Right kidney (tissue), 9 donors: ENCODE results near the gene CMKLR1.

ENCODE experiments used
- DNase-seq: peaks from one replicate; pipeline ENCODE4 v3.0.0-alpha.2; 2016
- long read RNA-seq, 8 donors: transcript quantifications; one replicate each; lab custom pipeline, GENCODE V29; 2026

The CMKLR1 gene, protein sequence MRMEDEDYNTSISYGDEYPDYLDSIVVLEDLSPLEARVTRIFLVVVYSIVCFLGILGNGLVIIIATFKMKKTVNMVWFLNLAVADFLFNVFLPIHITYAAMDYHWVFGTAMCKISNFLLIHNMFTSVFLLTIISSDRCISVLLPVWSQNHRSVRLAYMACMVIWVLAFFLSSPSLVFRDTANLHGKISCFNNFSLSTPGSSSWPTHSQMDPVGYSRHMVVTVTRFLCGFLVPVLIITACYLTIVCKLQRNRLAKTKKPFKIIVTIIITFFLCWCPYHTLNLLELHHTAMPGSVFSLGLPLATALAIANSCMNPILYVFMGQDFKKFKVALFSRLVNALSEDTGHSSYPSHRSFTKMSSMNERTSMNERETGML
- long read RNA-seq, donor 1, partial matches to known transcripts: 0 of 1 reads
- long read RNA-seq, donor 1, other reads (novel, unspliced or antisense): 0 of 1 reads
- long read RNA-seq, donor 2, partial matches to known transcripts: 0 of 1 reads
- long read RNA-seq, donor 2, other reads (novel, unspliced or antisense): 0 of 1 reads
- long read RNA-seq, donor 3, full-length matches to known transcripts: 1 of 1 reads
- long read RNA-seq, donor 3, partial matches to known transcripts: 0 of 1 reads
- long read RNA-seq, donor 3, other reads (novel, unspliced or antisense): 0 of 1 reads
- long read RNA-seq, donor 4, partial matches to known transcripts: 0 of 1 reads
- long read RNA-seq, donor 4, other reads (novel, unspliced or antisense): 0 of 1 reads
- long read RNA-seq, donor 5, partial matches to known transcripts: 0 of 1 reads
- long read RNA-seq, donor 5, other reads (novel, unspliced or antisense): 0 of 1 reads
- long read RNA-seq, donor 6, partial matches to known transcripts: 0 of 1 reads
- long read RNA-seq, donor 6, other reads (novel, unspliced or antisense): 0 of 1 reads
- long read RNA-seq, donor 7: 0 reads
- long read RNA-seq, donor 8: 0 reads

DNA sequence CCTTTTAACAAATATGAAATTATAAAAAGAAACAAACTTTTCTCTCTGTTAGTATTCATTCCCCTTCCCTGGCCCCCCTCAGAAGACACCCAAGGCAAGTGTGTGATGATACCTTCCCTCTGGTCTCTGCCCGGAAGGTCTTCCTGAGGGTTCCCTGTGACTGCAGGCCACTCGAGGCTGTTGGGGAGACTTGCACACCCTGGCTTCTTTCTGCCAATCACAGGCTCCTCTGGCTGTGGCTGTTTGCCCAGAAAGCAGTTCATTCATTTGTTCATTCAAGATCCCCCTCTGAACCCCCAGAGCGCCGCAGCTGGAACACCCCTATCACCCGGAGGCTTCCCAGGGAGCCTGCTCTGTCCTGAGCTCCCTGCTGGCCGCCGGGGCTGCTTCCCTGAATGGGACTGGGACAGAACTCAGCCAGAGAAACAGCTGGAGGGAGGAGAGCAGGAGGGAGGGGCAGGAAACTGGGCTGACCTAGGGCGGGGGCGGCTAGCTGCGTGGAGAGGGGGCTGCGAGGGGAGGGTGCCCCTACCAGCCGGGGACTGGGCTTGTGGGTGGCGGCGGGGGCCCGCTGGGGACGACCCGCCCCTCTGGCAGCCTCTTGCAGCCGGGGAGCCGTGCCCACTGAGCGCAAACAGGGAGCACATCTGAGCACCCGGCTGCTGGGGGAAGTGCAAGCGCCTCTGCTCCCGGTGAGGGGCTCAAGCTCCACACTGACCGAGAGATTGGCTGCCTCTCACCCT lies at the start of gene CMKLR1:
Gene CMKLR1 (minus strand): TSS at position 397 of the 743 bp plus-strand sequence. CDS start 45,720 bp downstream, outside the sequence.
- DNase-seq: no peak

DNA sequence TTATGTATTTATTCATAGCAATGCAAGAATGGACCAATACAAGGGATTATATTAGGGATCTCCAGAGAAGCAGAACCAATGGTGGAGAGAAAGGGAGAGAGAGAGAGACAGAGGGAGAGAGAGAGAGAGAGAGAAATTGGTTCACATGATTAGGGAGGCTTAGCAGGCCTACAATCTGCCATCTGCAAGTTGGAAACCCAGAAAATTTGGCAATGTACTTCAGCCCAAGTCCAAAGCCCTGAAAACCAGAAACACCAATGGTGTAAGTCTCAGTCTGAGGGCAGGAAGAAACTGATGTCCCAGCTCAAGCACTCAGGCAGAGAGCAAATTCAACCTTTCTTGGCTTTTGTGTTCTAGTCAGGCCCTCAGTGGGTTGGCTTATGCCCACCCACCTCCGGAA lies 48.7 kb upstream of the CMKLR1 start:
- no peak for DNase-seq

DNA sequence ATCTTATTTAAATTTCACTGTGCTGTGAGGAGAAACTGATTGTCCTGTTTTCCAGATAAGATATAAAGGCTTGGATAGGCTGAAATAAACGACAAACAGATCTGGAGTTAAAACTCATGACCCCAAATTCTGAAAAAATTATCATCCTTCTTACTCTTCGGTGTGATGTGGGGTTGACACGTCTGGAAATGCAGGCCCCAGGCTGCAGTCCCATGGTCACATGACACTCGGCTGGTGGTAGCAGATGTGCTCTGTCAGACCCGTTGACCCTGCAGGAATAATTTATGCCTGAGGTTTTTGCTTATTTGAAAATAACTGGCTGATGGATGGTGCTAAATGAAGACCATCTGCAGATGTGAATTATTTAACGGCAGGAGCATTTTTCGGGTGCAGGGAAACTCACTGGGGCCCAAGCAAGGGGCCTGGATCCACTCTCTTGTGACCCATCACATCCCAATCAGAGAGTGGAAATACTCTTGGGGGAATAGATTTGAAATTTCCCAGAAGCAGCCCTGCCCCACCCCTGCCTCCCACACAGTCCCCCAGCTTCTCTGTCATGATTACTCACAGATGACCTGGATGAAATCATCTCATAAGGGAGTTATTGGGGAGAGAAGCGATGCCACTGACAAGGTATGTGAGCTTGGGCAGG lies 47.7 kb upstream of the CMKLR1 start:
- DNase-seq: no peak

DNA sequence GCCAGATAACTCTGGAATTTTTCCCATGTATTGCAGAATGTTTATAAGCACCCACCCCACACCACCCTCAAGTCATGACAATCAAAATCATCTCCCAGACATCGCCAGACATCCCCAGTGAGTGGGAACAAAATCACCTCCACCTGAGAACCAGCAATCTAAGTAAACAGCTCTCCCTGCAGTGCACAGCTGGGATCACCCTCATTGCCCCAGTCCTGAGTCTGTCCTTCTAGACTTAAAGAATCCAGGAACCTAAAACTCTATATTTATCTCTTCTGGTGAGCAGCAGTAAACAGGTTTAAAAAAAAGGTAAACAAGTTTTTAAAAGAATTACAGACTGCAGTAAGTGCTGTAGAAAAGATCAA lies 43.3 kb upstream of the CMKLR1 start:
- no peak for DNase-seq

DNA sequence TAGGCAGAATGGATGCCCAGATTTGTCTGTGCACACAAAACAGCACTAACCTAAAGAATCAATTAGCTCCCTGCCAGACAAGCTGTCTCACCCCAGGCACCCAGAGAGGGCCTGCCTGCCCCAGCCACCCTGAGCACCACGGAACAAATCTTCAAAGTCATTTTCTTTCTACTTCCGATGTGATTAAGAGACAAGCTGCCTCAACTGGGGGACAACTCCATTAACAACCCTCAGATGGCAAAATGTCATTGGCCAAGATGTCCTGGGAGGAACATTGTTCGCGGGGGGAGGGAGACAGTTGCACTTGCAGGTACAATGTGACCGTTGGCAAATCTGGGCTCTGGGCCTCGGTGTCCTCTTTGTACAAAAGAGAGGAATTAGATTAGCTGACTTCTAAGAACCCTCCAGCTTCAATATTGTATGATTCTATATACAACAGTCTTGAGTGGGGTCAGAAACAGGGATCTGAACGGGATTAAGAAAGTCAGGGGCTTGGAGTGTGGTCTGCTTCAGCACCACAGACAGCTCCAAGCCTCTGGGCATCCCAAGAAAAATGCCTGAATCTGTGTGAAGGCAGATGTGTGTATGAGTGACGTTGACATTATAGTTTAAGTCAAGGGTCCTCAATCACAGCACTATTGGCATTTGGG lies 42.8 kb upstream of the CMKLR1 start:
- DNase-seq: no peak

DNA sequence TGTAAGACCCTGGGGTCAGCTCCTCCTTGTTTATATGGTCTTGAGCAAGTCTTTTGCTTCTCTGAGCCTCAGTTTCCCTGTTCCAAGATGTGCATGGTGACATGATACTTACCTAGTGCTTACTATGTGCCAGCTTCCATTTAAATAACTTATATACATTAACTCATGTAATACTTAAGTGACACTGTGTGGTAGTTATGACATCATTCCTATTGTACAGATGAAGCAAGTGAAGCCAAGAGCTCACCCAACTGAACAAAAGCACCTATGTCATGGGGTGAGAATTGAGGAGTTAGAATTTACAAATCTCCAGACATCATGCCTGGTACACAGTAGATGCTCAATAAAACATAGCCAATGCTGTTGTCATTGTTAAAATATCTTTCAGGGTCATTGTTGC lies 41.3 kb upstream of the CMKLR1 start:
- DNase-seq: no peak

DNA sequence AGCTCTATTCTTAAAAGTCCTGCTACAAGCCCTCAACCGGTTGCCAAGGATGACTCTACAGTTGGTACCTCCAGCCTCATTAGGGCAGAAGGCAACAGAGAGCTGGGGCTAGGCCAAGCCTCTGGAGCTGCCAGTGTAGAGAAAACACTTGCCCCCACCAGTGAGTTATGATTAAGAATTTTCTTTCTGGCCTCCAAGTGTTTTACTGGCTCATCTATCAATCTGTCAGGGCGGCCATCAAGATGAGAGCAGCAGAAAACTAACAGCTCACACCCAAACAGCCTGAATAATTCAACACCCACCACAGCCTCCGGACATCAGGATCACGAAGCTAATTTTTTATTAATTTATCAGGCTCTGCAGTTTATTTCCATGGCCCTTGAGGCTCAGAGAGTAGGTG lies 40.7 kb upstream of the CMKLR1 start:
- DNase-seq: no peak

DNA sequence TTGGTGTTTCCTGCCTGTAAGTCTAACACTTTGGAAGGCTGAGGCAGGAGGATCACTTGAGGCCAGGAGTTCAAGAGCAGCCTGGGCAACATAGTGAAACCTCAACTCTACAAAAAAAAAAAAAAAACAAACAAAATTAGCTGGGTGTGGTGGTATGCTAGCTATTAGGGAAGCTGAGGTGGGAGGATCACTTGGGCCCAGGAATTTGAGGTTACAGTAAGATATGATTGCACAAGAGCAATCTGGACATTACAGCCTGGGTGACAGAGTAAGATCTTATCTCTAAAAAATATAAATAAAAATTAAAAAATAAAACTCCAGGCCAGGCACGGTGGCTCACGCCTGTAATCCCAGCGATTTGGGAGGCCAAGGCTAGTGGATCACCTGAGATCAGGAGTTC lies 39.8 kb upstream of the CMKLR1 start:
- no peak for DNase-seq

DNA sequence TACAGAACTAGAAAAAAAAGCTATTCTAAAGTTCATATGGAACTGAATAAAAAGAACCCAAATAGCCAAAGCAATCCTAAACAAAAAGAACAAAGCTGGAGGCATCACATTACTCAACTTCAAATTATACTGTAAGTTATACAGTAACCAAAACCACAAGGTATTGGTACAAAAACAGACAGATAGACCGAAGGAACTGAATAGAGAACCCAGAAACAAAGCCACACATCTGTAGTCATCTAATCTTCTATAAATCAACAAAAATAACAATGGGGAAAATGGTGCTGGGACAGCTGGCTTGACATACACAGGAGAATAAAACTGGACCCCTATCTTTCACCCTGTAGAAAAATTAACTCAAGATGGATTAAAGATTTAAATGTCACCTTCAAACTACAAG lies 38.1 kb upstream of the CMKLR1 start:
- DNase-seq: no peak

DNA sequence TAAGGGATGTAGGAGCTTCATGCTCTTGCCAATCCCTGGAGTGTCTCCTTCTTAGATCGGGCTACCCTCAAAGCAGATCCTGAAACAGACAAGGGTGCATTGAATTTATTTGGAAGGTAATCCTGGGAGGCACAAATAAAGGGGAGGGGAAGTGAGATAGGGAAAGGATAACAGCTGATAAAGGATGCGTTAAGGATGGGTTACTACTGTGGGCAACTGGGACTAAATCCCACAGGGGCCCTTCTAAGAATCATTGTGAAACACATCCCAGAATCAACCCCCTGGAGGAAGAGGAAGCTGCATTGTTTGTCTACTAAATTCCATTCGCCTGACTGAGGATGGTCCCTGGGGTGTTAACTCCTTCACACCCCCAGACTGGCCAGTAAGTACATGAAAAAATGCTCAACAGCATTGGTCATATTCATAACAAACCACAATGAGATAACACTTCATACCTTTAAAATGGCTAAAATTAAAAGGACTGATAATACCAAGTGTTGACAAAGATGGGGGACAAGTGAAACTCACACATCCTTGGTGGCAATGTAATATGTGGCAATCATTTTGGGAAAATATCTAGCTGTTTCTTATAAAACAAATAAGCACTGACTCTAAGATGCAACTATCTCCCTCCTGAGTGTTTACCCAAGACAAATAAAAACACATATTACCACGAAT lies 37.0 kb upstream of the CMKLR1 start:
- no peak for DNase-seq

DNA sequence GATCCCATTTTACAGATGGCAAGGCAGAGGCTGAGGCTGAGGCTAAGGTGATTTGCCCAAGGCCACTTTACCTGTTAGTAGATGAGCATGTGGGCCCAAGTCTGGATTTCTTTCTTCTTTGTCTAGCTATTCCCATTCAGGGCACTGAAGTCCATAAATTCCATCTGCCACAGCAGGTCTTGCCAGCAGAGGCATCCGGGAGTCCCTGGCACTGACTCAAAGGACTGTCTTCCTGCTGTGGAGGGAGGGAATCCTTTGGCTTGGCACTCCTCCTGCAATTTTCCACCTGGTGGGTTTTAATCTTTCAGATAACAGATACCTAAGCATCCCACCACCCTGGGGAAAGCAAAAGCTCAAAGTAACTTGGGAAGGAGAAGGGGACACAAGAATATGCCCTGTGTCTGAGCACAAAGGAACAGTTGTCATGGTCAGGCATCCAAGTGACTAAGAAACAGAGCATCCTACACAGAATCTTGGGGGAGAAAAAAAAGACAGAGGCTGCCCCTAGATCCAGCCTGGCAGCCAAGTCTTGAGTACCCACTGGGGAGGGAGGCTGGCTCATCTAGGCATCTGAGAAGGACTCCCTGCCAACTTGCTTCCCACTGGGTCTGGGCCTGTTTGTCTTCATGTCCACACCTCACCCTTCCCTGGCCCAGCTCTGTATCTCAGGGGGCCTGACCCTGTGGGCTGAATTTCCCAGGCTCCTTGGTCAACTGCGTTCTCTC lies 35.6 kb upstream of the CMKLR1 start:
- DNase-seq: no peak

DNA sequence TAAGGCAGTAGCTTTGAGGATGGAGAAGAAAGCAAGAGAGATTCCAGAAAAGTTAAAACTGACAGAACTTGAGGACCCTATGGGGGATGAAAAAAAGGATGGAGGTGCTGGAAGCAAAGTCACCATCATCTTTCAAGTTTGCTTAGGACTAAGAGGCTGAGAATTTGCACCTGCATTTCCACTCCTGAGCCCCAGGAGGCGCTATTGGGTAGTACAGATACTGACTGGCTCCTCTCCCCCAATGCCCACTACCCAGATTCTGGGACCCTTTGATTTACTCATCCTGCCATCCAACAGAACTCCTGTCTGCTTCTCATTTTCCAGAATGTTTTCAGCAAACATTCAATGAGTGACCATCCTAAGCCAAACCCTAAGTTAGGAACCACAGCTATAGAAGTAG lies 34.0 kb upstream of the CMKLR1 start:
- DNase-seq: no peak

DNA sequence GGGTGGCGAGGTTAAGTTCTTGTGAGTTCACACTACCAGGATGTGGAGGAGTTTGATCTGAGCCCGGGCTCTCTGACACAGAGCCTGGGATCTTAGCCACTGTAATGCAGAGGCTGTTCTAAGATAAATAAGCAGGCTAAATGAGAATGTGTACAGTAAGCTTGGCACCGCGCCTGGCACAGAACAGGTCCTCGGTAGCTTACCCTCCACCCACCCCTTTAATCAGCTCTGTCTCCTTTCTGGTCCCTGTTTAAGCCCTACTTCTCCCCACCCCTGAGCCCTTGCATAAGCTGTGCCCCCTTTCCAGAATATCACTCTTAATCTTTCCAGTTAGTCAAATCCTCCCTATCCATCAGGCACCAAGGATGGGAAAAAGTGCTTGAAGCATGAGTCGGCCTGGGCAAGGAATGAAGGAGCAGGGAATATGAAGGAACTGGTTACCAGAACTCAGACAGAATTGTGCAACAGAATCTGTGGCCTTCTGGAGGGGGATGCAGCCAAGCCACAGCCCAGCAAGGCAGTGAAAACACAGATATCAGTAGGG lies 32.8 kb upstream of the CMKLR1 start:
- DNase-seq: no peak

DNA sequence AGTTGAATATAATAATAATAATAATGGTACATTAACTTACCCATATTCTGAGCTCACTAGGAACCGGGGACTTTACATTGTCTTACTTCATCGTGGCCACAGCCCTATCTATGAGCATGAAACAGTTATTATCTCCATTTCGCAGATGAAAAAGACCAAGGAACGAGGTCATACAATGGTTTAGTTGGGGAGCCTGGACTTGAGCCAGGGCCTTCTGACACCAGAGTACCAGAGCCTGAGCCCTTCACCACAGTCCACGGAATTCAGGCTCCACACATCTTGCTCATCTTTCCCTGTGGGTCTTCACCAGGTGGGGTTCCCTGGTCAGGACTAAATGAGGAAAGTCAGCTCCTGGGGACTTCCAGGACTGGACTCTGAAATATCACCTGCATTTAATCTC lies 31.3 kb upstream of the CMKLR1 start:
- no peak for DNase-seq

DNA sequence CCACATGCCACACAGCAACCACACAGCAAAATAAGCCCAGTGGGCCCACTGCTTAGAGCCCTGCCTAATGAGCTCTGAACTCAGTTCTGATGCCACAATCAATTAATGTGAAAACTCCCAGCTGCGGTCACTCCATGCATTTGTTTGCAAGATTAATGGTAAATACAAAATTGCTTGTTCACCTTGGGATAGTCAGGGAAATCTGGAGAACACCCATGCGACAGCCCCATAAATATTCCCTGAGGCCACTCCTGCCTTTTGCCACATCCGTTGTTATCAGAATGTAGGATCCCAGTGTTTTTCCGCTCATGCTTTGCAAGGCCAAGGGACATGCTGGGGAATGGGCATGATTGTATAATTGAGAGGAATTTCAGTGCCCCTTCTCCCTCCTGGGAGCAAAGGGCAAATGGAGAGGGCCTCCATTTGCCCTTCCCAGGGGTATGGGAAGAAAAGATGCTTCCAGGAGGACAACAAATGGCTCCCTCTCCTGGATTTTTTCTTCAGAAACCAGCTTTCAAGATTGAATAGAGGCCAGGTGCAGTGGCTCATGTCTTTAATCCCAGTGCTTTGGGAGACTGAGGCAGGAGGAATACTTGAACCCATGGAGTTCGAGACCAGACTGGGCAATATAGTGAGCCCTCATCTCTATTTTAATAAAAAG lies 30.8 kb upstream of the CMKLR1 start:
- DNase-seq: no peak

DNA sequence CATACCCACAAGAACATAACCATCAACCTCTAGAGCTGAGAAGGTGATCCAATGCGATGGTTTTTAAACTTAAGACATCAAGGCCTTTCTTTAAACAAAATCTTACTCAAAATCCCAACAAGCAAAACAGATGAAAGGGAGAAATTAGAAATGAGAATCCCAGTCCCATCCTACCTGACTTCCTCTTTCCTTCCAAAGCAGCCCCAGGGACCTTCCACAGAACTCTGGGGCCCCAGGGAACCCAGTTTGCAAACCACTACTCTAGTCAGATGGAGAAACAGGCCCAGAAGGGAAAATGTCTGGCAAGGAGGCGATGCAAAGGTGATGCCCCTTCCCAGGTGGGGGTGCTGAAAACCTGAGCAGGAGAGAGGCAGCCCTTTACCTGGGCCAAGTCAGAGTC lies 29.0 kb upstream of the CMKLR1 start:
- no peak for DNase-seq

DNA sequence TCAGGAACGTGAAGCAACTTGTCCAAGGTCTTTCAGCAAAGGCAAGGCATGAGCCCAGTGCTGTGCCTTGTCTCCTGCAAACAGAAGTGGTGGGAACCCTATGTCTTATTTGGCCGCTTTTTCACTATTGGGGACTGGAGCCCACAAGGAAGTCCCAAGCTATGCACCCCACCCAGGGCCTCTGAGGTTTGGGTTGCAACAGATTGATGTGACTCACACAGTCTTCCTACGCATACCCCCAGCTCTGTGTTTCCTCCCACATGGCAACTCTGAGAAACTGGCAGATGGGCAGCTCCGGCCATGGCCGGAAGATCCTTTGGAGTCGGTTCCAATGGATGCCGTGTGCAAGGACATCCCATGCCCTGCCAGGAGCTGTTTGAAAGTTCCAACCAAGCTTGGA lies 28.3 kb upstream of the CMKLR1 start:
- no peak for DNase-seq

DNA sequence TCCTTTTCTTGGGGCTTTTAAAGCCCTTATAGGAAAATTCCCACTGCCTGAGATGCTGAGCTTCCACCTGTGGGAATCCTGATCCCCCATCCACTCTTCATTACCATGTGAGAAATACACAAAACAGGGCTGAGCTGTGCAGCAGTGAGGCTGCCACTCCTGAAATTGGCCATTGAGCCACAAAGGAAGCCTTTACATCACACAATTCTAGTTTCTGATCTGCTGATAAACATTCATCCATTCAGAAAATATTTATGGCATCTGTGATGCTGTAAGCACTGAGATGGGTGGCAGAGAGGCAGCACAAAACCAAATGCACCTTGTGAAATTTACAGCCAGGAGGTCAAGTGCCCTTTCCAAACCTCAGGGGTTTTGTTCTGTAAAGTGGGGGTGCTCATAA lies 26.2 kb upstream of the CMKLR1 start:
- no peak for DNase-seq

DNA sequence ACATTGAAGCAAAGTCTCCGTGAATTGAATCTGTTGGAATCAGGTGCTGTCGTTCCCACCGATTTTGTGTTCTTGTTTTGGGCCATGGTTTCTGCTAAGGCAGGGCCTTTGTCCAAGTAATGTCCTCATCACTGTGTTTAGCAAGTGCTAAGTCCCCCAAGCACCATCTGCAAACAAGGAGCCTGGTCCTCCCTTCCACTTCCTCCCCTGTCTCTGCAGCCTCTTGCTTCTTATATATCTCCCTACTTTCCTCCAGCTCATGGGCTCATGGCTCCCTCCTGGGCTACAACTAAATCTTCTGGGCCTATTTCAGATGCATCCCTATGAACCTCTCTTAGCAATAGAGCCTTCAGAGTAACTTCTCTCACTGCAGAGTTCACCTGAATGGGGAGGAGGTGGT lies 25.8 kb upstream of the CMKLR1 start:
- DNase-seq: no peak

DNA sequence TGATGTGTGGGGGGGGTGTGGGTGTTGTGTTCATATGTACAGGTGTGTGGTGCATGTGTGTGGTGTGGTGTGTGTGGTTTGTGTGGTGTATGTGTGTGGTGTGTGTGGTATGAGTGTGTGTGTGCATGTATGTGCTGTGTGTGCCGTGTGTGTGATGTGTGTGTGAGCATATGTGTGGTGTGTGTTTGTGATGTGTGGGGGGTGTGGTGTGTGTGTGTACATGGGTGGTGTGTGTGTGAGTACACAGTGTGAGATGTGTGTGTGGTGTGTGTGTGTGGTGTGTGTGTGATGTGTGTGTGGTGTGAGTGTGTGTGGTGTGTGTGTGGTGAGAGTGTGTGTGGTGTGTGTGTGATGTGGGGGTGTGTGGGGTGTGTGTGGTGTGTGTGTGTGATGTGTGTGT lies 24.5 kb upstream of the CMKLR1 start:
- no peak for DNase-seq
